GM23338 (cell line): ENCODE measurements around the gene PGGHG. TPM values are rescaled to one million over a fixed set of nuclear protein-coding genes. Genes with fewer than 3 reads are reported as not detected.

Experiments used
- ATAC-seq: fragments of 200-7000 bp; cut with Tn5 transposase; 3 replicates; pipeline ENCODE4 v1.9.1; 2020
- DNase-seq: peaks from one replicate; pipeline ENCODE4 v3.0.0-alpha.2; 2015; ENCODE audit warnings: low spot score
- H2AFZ ChIP-seq: fragments of 200-600 bp; sonication (generic); 2 replicates; pipeline ENCODE4 v1.8.0; 2016; ENCODE audit warnings: antibody characterized with exemption, mild to moderate bottlenecking, moderate library complexity
- H3F3A ChIP-seq: fragments of 200-600 bp; sonication (generic); replicated peaks from 2 replicates; pipeline ENCODE4 v1.8.0; 2017; ENCODE audit warnings: antibody characterized with exemption, mixed run types, low read depth
- H3K27ac ChIP-seq: fragments of 200-600 bp; sonication (generic); 2 replicates; pipeline ENCODE4 v1.6.1; 2016; ENCODE audit warnings: low read depth
- H3K27me3 ChIP-seq: fragments of 200-600 bp; sonication (generic); 2 replicates; pipeline ENCODE4 v1.8.0; 2016; ENCODE audit warnings: mild to moderate bottlenecking, mixed run types, moderate library complexity; ENCODE audit not compliant: insufficient read depth
- H3K36me3 ChIP-seq: fragments of 200-600 bp; sonication (generic); 2 replicates; pipeline ENCODE4 v1.8.0; 2016; ENCODE audit warnings: mild to moderate bottlenecking; ENCODE audit not compliant: insufficient read depth
- H3K4me1 ChIP-seq: fragments of 200-600 bp; sonication (generic); 2 replicates; pipeline ENCODE4 v1.8.0; 2016; ENCODE audit warnings: mild to moderate bottlenecking, moderate library complexity; ENCODE audit not compliant: insufficient read depth
- H3K4me2 ChIP-seq: fragments of 200-600 bp; sonication (generic); 2 replicates; pipeline ENCODE4 v1.7.1; 2017; ENCODE audit warnings: mixed run types
- H3K4me3 ChIP-seq: fragments of 200-600 bp; sonication (generic); 2 replicates; pipeline ENCODE4 v1.6.1; 2016; ENCODE audit warnings: mixed run types
- H3K79me2 ChIP-seq: fragments of 200-600 bp; sonication (generic); replicated peaks from 2 replicates; pipeline ENCODE4 v1.8.0; 2017; ENCODE audit warnings: mild to moderate bottlenecking; ENCODE audit not compliant: insufficient read depth
- H3K9me2 ChIP-seq: fragments of 200-600 bp; sonication (generic); 2 replicates; pipeline ENCODE4 v1.8.0; 2017; ENCODE audit not compliant: insufficient read depth
- H4K20me1 ChIP-seq: fragments of 200-600 bp; sonication (generic); replicated peaks from 2 replicates; pipeline ENCODE4 v1.8.0; 2017; ENCODE audit warnings: mild to moderate bottlenecking; ENCODE audit not compliant: insufficient read depth
- H3K27ac Mint-ChIP-seq: 2 replicates; pipeline ENCODE4 v1.8.0; 2020; ENCODE audit warnings: inconsistent platforms, mild to moderate bottlenecking, moderate library complexity, mixed read lengths
- H3K27me3 Mint-ChIP-seq: 3 replicates; pipeline ENCODE4 v1.8.0; 2022; ENCODE audit warnings: low read depth, mild to moderate bottlenecking, moderate library complexity, mixed read lengths, inconsistent platforms; ENCODE audit not compliant: insufficient read depth, poor library complexity
- H3K36me3 Mint-ChIP-seq: 3 replicates; pipeline ENCODE4 v1.8.0; 2021; ENCODE audit warnings: low read depth, mild to moderate bottlenecking, inconsistent platforms, moderate library complexity, mixed read lengths
- H3K4me1 Mint-ChIP-seq: 3 replicates; pipeline ENCODE4 v1.8.0; 2020; ENCODE audit warnings: mild to moderate bottlenecking, inconsistent platforms, mixed read lengths
- H3K4me3 Mint-ChIP-seq: 3 replicates; pipeline ENCODE4 v1.8.0; 2021; ENCODE audit warnings: moderate library complexity, mild to moderate bottlenecking, inconsistent platforms, mixed read lengths
- H3K9me3 Mint-ChIP-seq: 3 replicates; pipeline ENCODE4 v1.8.0; 2020; ENCODE audit warnings: moderate library complexity, mild to moderate bottlenecking, inconsistent platforms, mixed read lengths
- CREB1 ChIP-seq: fragments of 250-450 bp; sonication (Bioruptor Pico); IDR thresholded peaks from 2 replicates; pipeline ENCODE4 v1.5.0; 2020; ENCODE audit warnings: low read depth, mild to moderate bottlenecking, moderate library complexity
- EZH2phosphoT487 ChIP-seq: fragments of 200-600 bp; sonication (generic); IDR thresholded peaks from one replicate; pipeline ENCODE4 v1.8.1; 2018; ENCODE audit warnings: antibody characterized with exemption; ENCODE audit not compliant: unreplicated experiment
- JUNB ChIP-seq: IDR thresholded peaks from one replicate; pipeline ENCODE4 v1.6.1; 2016; ENCODE audit warnings: antibody characterized with exemption; ENCODE audit not compliant: unreplicated experiment
- POLR2AphosphoS5 ChIP-seq: IDR thresholded peaks from 2 replicates; pipeline ENCODE4 v1.6.1; 2016; ENCODE audit warnings: antibody characterized with exemption, low read depth
- STAT1 ChIP-seq: IDR thresholded peaks from one replicate; pipeline ENCODE4 v1.6.1; 2016; ENCODE audit warnings: antibody characterized with exemption; ENCODE audit not compliant: unreplicated experiment
- ZNF114 ChIP-seq: fragments of 250-450 bp; sonication (Bioruptor Pico); IDR thresholded peaks from 2 replicates; pipeline ENCODE4 v1.5.0; 2020; ENCODE audit warnings: mild to moderate bottlenecking, moderate library complexity
- polyA plus RNA-seq: library from polyadenylated mRNA; unstranded; fragments of >200 nt; fragmentation: Nextera tagmentation; extraction: Ambion mirVana; gene quantifications from 2 replicates; pipeline ENCODE4 v1.2.1, GENCODE V29; 2016
- total RNA-seq: library from RNA; depleted of rRNA; stranded (reverse); fragments of >200 nt; shearing (Covaris generic); gene quantifications from 2 replicates; pipeline ENCODE4 v1.2.3, GENCODE V29; 2014
- TF ChIP-seq, protein P1 (sequence below): fragments of 250-450 bp; sonication (Bioruptor Pico); IDR thresholded peaks from 2 replicates; pipeline ENCODE4 v1.5.0; 2020; ENCODE audit warnings: mild to moderate bottlenecking, moderate library complexity
- TF ChIP-seq, protein P2 (sequence below), 2 experiments: fragments of 200-600 bp in 1 of 2; sonication (generic) in 1 of 2; conservative IDR thresholded peaks; 2 replicates each; pipeline versions ENCODE4 v1.5.1 to v1.6.1; 2016 to 2017; ENCODE audit warnings: antibody characterized with exemption in 2 of 2, low read depth in 2 of 2, mild to moderate bottlenecking in 2 of 2, moderate library complexity in 1 of 2

The PGGHG gene
- total and polyA plus RNA-seq, 2 experiments from 2014 or later: 24.9 to 55.8 TPM

DNA sequence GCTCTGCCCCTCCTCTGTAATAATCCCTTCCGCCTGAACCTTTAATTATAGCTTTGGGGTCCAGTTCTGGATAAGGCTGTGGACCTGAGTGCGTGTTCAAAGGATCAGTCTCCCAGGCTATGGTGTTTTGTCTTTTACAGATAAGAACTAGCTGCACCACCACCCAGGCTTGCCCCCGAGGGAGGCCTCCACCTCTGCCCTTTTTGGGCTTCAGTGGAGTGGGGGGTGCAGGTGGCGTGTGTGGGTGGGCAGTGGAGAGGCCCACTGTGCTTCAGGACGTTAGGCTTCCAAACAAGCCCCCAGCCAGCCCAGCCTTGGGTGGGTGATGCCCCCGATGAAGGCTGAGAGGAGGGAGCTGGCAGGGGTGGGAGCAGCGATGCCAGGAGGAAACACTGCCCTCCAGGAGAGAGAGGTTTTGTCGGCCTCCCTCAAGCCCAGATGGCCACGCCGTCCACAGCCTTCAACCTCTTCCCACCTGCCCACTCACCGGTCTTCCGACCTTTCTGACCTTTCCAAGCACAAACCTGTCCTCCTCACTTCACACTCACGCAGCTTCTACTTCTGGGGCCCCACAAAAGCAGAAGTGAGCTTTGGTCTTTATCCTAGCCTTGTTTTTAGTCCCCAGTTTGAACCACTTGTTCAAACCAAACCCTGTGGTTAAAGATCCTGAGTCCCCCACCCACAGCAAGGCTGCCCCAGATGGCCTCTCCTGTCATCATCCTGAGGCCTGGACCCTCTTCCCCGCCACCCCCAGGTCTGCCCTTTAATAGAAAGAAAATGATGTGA is 31.8 kb upstream of the PGGHG start:
- DNase-seq: no peak
- ATAC-seq: no peak

DNA sequence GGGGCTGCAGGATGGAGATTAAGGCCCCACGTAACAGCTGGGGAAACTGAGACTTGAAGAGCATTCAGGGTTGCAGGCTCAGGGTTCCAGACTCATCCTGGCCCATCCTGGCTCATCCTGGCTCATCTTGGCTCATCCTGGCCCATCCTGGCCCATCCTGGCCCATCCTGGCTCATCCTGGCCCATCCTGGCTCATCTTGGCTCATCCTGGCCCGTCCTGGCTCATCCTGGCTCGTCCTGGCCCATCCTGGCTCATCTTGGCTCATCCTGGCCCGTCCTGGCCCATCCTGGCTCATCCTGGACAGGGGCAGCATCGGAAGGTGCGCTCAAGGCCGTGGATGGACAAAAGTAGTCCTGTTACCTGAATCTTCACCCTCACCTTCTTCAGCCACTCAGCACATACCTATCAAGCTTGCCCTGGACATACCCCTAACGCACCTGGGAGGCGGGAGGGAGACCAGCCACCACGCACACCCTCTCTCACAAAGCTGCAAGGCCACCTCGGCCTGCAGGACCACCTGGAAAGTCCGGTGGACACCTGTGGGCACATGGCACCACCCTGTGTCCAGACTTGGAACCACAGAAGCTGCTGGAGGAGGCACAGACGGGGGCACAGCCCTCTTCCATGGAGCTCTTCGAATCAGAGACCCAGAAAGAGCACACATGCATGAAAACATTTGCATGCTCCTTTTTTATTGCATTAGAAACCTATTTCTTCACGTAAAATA is 31.0 kb upstream of the PGGHG start:
- Histone ChIP-seq H3K4me2 (no peak overlapping the region), H3K27ac (no peak overlapping the region), H3K27me3 (no peaks in the 10 kb centered on the region), H3K79me2 (no peaks in the 10 kb centered on the region), H3F3A (no peaks in the 10 kb centered on the region), H3K4me1 (no peaks in the 10 kb centered on the region), H4K20me1 (no peaks in the 10 kb centered on the region), H3K9me2 (peaks cover 4% of the 10 kb centered on the region; the same call in 1 of the 2 replicates), H3K4me3 (no peak overlapping the region), H3K36me3 (no peaks in the 10 kb centered on the region), H2AFZ (no peak overlapping the region; the same call in 1 of the 2 replicates)
- no peak overlapping the region for H3K4me3 Mint-ChIP-seq
- H3K27ac Mint-ChIP-seq: no peak overlapping the region
- H3K9me3 Mint-ChIP-seq: peaks cover 20% of the 10 kb centered on the region
- ATAC-seq (no peak), DNase-seq (no peak)
- H3K36me3 Mint-ChIP-seq: peaks cover 18% of the 10 kb centered on the region
- no peaks in the 10 kb centered on the region for H3K4me1 Mint-ChIP-seq
- peaks cover 5% of the 10 kb centered on the region for H3K27me3 Mint-ChIP-seq
- TF ChIP-seq CREB1 (CRISPR knock-in tag): no peak
- TF ChIP-seq STAT1: no peak
- TF ChIP-seq, protein P1, sequence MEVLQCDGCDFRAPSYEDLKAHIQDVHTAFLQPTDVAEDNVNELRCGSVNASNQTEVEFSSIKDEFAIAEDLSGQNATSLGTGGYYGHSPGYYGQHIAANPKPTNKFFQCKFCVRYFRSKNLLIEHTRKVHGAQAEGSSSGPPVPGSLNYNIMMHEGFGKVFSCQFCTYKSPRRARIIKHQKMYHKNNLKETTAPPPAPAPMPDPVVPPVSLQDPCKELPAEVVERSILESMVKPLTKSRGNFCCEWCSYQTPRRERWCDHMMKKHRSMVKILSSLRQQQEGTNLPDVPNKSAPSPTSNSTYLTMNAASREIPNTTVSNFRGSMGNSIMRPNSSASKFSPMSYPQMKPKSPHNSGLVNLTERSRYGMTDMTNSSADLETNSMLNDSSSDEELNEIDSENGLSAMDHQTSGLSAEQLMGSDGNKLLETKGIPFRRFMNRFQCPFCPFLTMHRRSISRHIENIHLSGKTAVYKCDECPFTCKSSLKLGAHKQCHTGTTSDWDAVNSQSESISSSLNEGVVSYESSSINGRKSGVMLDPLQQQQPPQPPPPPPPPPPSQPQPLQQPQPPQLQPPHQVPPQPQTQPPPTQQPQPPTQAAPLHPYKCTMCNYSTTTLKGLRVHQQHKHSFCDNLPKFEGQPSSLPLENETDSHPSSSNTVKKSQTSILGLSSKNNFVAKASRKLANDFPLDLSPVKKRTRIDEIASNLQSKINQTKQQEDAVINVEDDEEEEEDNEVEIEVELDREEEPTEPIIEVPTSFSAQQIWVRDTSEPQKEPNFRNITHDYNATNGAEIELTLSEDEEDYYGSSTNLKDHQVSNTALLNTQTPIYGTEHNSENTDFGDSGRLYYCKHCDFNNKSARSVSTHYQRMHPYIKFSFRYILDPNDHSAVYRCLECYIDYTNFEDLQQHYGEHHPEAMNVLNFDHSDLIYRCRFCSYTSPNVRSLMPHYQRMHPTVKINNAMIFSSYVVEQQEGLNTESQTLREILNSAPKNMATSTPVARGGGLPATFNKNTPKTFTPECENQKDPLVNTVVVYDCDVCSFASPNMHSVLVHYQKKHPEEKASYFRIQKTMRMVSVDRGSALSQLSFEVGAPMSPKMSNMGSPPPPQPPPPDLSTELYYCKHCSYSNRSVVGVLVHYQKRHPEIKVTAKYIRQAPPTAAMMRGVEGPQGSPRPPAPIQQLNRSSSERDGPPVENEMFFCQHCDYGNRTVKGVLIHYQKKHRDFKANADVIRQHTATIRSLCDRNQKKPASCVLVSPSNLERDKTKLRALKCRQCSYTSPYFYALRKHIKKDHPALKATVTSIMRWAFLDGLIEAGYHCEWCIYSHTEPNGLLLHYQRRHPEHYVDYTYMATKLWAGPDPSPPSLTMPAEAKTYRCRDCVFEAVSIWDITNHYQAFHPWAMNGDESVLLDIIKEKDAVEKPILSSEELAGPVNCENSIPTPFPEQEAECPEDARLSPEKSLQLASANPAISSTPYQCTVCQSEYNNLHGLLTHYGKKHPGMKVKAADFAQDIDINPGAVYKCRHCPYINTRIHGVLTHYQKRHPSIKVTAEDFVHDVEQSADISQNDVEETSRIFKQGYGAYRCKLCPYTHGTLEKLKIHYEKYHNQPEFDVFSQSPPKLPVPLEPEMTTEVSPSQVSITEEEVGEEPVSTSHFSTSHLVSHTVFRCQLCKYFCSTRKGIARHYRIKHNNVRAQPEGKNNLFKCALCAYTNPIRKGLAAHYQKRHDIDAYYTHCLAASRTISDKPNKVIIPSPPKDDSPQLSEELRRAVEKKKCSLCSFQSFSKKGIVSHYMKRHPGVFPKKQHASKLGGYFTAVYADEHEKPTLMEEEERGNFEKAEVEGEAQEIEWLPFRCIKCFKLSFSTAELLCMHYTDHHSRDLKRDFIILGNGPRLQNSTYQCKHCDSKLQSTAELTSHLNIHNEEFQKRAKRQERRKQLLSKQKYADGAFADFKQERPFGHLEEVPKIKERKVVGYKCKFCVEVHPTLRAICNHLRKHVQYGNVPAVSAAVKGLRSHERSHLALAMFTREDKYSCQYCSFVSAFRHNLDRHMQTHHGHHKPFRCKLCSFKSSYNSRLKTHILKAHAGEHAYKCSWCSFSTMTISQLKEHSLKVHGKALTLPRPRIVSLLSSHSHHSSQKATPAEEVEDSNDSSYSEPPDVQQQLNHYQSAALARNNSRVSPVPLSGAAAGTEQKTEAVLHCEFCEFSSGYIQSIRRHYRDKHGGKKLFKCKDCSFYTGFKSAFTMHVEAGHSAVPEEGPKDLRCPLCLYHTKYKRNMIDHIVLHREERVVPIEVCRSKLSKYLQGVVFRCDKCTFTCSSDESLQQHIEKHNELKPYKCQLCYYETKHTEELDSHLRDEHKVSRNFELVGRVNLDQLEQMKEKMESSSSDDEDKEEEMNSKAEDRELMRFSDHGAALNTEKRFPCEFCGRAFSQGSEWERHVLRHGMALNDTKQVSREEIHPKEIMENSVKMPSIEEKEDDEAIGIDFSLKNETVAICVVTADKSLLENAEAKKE (CRISPR knock-in tag): no peak

More for the DNA sequence above, 31.8 kb upstream of the PGGHG start:
- Histone ChIP-seq H2AFZ (no peak overlapping the region), H3F3A (no peaks in the 10 kb centered on the region), H3K79me2 (no peaks in the 10 kb centered on the region), H3K36me3 (no peaks in the 10 kb centered on the region), H3K4me2 (no peak overlapping the region), H3K4me1 (no peaks in the 10 kb centered on the region), H4K20me1 (no peaks in the 10 kb centered on the region), H3K27ac (no peak overlapping the region), H3K27me3 (no peaks in the 10 kb centered on the region), H3K4me3 (no peak overlapping the region), H3K9me2 (peaks cover 4% of the 10 kb centered on the region; the same call in 1 of the 2 replicates)
- Mint-ChIP-seq H3K36me3 (peaks cover 22% of the 10 kb centered on the region), H3K9me3 (peaks cover 18% of the 10 kb centered on the region), H3K27ac (no peak overlapping the region), H3K4me1 (no peaks in the 10 kb centered on the region), H3K27me3 (peaks cover 5% of the 10 kb centered on the region), H3K4me3 (no peak overlapping the region)
- TF ChIP-seq ZNF114 (CRISPR knock-in tag) (no peak), EZH2phosphoT487 (no peak), STAT1 (no peak), JUNB (no peak), POLR2AphosphoS5 (no peak)
- TF ChIP-seq, protein P2, sequence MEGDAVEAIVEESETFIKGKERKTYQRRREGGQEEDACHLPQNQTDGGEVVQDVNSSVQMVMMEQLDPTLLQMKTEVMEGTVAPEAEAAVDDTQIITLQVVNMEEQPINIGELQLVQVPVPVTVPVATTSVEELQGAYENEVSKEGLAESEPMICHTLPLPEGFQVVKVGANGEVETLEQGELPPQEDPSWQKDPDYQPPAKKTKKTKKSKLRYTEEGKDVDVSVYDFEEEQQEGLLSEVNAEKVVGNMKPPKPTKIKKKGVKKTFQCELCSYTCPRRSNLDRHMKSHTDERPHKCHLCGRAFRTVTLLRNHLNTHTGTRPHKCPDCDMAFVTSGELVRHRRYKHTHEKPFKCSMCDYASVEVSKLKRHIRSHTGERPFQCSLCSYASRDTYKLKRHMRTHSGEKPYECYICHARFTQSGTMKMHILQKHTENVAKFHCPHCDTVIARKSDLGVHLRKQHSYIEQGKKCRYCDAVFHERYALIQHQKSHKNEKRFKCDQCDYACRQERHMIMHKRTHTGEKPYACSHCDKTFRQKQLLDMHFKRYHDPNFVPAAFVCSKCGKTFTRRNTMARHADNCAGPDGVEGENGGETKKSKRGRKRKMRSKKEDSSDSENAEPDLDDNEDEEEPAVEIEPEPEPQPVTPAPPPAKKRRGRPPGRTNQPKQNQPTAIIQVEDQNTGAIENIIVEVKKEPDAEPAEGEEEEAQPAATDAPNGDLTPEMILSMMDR (conservative IDR thresholded peaks at IDR 0.05; ENCODE audit: low read depth in 2 of 2): no peak
